ENCODE data around the gene KLHL14.

DNA sequence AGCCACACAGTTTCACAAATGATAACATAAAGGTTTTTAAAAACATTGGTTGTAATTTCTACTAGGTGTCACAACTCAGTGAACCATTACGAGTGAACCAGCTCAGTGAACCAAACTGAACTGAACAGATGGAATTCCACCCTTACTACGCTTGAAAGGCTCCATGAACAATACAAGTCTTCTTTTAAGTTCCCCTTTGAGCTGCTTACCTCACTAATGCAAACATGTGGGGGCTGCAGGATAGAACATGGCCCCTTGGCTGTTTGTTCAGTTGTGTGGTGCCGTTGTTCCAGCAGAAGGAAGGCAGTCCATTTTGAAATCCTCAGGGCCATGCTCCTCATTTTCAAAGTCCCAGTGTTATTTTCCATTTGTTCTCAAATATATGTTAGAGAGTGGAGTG is 30.7 kb upstream of the KLHL14 start:
- TF ChIP-seq, protein P1, sequence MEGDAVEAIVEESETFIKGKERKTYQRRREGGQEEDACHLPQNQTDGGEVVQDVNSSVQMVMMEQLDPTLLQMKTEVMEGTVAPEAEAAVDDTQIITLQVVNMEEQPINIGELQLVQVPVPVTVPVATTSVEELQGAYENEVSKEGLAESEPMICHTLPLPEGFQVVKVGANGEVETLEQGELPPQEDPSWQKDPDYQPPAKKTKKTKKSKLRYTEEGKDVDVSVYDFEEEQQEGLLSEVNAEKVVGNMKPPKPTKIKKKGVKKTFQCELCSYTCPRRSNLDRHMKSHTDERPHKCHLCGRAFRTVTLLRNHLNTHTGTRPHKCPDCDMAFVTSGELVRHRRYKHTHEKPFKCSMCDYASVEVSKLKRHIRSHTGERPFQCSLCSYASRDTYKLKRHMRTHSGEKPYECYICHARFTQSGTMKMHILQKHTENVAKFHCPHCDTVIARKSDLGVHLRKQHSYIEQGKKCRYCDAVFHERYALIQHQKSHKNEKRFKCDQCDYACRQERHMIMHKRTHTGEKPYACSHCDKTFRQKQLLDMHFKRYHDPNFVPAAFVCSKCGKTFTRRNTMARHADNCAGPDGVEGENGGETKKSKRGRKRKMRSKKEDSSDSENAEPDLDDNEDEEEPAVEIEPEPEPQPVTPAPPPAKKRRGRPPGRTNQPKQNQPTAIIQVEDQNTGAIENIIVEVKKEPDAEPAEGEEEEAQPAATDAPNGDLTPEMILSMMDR (IDR thresholded peaks at IDR 0.05; ENCODE audit: poor library complexity), result no peak
- TF ChIP-seq EZH2 (IDR thresholded peaks at IDR 0.05; ENCODE audit: borderline replicate concordance), result no peak

Data from hepatocyte (in vitro differentiated cells).